B cell (primary cell): ENCODE data around the gene HSH2D. TPM values are rescaled to one million over a fixed set of nuclear protein-coding genes. Genes with fewer than 3 reads are reported as not detected.

Experiments
- ATAC-seq: fragments of 200-7000 bp; cut with Tn5 transposase; one replicate; pipeline ENCODE4 v1.10.0; 2021; ENCODE audit warnings: low read depth, mild to moderate bottlenecking, moderate number of reproducible peaks, moderate library complexity
- CTCF ChIA-PET: fragments of 350-600 bp; sonication (Branson Sonifier 250); formaldehyde crosslinking; loops from one replicate; lab custom pipeline; 2021; ENCODE audit warnings: antibody characterized with exemption, inconsistent platforms; lab: Charles Lee
- POLR2A ChIA-PET: fragments of 350-600 bp; sonication (Branson Sonifier 250); formaldehyde crosslinking; loops from one replicate; lab custom pipeline; 2021; ENCODE audit warnings: antibody characterized with exemption; lab: Charles Lee
- DNase-seq: peaks from one replicate; pipeline ENCODE4 v3.0.0; 2013
- H2AFZ ChIP-seq: 2 replicates; pipeline ENCODE4 v1.6.1; 2012; ENCODE audit warnings: mild to moderate bottlenecking, low read depth, low read length; ENCODE audit not compliant: insufficient read depth, poor library complexity, severe bottlenecking
- H3K27ac ChIP-seq, 2 donors: 1 replicate in 1 of 2; 2 replicates in 1 of 2; pipeline ENCODE4 v1.5.1; 2012 to 2013; ENCODE audit warnings: low read length in 2 of 2, mild to moderate bottlenecking in 2 of 2, moderate library complexity in 1 of 2
- H3K27me3 ChIP-seq, 4 experiments: fragments of 200-600 bp in 1 of 4; sonication (generic) in 1 of 4; replicated peaks in 1 of 4; 1 replicate in 2 of 4; 2 replicates in 2 of 4; pipeline versions ENCODE4 v1.6.1 to v1.7.0; 2013 to 2016; ENCODE audit warnings: low read length in 3 of 4, mild to moderate bottlenecking in 2 of 4, mixed read lengths in 1 of 4, moderate library complexity in 1 of 4; ENCODE audit not compliant: insufficient read depth in 4 of 4, control insufficient read depth in 3 of 4; ENCODE audit errors: control extremely low read depth in 1 of 4
- H3K36me3 ChIP-seq, 2 experiments: replicated peaks in 1 of 2; 1 replicate in 1 of 2; 2 replicates in 1 of 2; pipeline versions ENCODE4 v1.6.1 to v1.7.1; 2013; ENCODE audit warnings: low read length in 1 of 2; ENCODE audit not compliant: insufficient read depth in 2 of 2, control insufficient read depth in 1 of 2; ENCODE audit errors: control extremely low read depth in 1 of 2, extremely low read depth in 1 of 2
- H3K4me1 ChIP-seq, 2 donors: fragments of 200-600 bp in 1 of 2; sonication (generic) in 1 of 2; 1 replicate in 1 of 2; 2 replicates in 1 of 2; pipeline versions ENCODE4 v1.5.1 to v1.6.1; 2013 to 2017; ENCODE audit warnings: low read length in 2 of 2; ENCODE audit not compliant: control insufficient read depth in 2 of 2, insufficient read depth in 2 of 2
- H3K4me2 ChIP-seq: replicated peaks from 2 replicates; pipeline ENCODE3; 2012; ENCODE audit warnings: mild to moderate bottlenecking, low read depth, low read length; ENCODE audit not compliant: poor library complexity, severe bottlenecking
- H3K4me3 ChIP-seq, 5 experiments: fragments of 200-600 bp in 1 of 5; sonication (generic) in 1 of 5; 1 replicate in 3 of 5; 2 replicates in 2 of 5; pipeline versions ENCODE4 v1.5.1 to v1.7.0; 2011 to 2016; ENCODE audit warnings: low read length in 4 of 5, mild to moderate bottlenecking in 4 of 5, low read depth in 2 of 5, control low read depth in 1 of 5, moderate library complexity in 1 of 5; ENCODE audit not compliant: insufficient read depth in 1 of 5; ENCODE audit errors: control extremely low read depth in 1 of 5, extremely low read depth in 1 of 5
- H3K79me2 ChIP-seq: fragments of 200-600 bp; sonication (generic); one replicate; pipeline ENCODE4 v1.6.0; 2016; ENCODE audit warnings: low read length; ENCODE audit not compliant: control insufficient read depth, insufficient read depth
- H3K9ac ChIP-seq: fragments of 200-600 bp; sonication (generic); 2 replicates; pipeline ENCODE4 v1.6.1; 2017; ENCODE audit warnings: mild to moderate bottlenecking, low read length, moderate library complexity
- H3K9me3 ChIP-seq, 3 donors: one replicate each; pipeline versions ENCODE4 v1.6.1 to v1.7.1; 2013; ENCODE audit warnings: low read length in 2 of 3; ENCODE audit not compliant: control insufficient read depth in 2 of 3, insufficient read depth in 1 of 3; ENCODE audit errors: control extremely low read depth in 1 of 3
- H4K20me1 ChIP-seq: 2 replicates; pipeline ENCODE4 v1.6.0; 2012; ENCODE audit warnings: mild to moderate bottlenecking, low read length; ENCODE audit not compliant: insufficient read depth, control insufficient read depth, poor library complexity, severe bottlenecking
- H3K27ac Mint-ChIP-seq: one replicate; pipeline ENCODE4 v1.8.0; 2021; ENCODE audit warnings: mixed read lengths
- H3K27me3 Mint-ChIP-seq: one replicate; pipeline ENCODE4 v1.8.0; 2021; ENCODE audit warnings: mixed read lengths
- H3K4me1 Mint-ChIP-seq: one replicate; pipeline ENCODE4 v1.8.0; 2021; ENCODE audit warnings: mixed read lengths
- H3K4me3 Mint-ChIP-seq: one replicate; pipeline ENCODE4 v1.8.0; 2021; ENCODE audit warnings: mixed read lengths
- H3K9me3 Mint-ChIP-seq: one replicate; pipeline ENCODE4 v1.8.0; 2022; ENCODE audit warnings: mixed read lengths; ENCODE audit not compliant: insufficient read depth
- EZH2 ChIP-seq: IDR thresholded peaks from 2 replicates; pipeline ENCODE4 v1.6.1; 2012; ENCODE audit warnings: borderline replicate concordance, low read depth, mild to moderate bottlenecking, moderate library complexity, low read length; ENCODE audit not compliant: insufficient read depth, poor library complexity, severe bottlenecking
- WGBS: methylation state at CpG from one replicate; pipeline ENCODE4 v1.1.5; 2013; ENCODE audit warnings: missing lambda C conversion rate; ENCODE audit not compliant: insufficient coverage; 5-methylcytosine and 5-hydroxymethylcytosine counted together
- intact Hi-C: fragments of 100-400 bp; cut with micrococcal nuclease; formaldehyde crosslinking; loops from one replicate; pipeline ENCODE4 v1.10.0; 2022
- polyA plus RNA-seq: library from polyadenylated mRNA; depleted of rRNA; stranded (reverse); fragments of >200 nt; gene quantifications from 2 replicates; pipeline ENCODE4 v1.2.3, GENCODE V29; 2012
- total RNA-seq, 2 donors: library from RNA; stranded (reverse); fragments of 120-200 nt in 1 of 2; gene quantifications; 1 replicate in 1 of 2; 2 replicates in 1 of 2; pipeline versions ENCODE4 v1.2.3 to v1.2.4, GENCODE V29; 2013 to 2022
- TF ChIP-seq, protein P1 (sequence below): fragments of 200-600 bp; IDR thresholded peaks from one replicate; pipeline ENCODE4 v1.8.0; 2022; ENCODE audit warnings: antibody characterized with exemption, mild to moderate bottlenecking

Gene HSH2D
- total and polyA plus RNA-seq, 2 donors (not counting 1 experiment from before 2014, with no cell fraction given): 259 to 299 TPM

DNA sequence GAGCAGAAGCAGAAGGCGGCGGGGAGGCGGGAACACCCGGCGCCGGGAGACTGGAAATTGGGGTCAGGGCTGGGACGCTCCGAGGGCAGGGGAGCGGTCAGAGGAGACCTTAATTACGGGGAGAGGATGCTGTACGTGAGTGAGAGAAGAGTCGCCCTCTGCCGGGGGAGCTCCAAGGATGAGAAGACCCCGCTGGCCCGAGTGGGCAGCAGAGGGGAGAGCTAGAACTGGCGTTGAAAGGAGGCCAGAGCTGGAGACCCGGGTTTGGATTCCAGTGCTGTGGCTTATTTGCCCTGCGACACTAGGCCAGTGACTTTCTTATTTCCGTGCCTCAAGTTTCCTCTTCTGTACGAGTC is 42.3 kb downstream of the HSH2D start:
- WGBS: 0% methylated on average over 20 of the region's 20 CpGs
- Histone ChIP-seq H3K9ac (peak overlapping the region; percentile 79), H2AFZ (peak overlapping the region; percentile 86), H3K4me3 (peak overlapping the region; percentile 65 to 99 (median 71)), H3K4me2 (peak overlapping the region; percentile 89), H3K36me3 (peaks cover 8 to 26% of the 10 kb centered on the region in 2 experiments), H3K79me2 (peaks cover 54% of the 10 kb centered on the region), H3K9me3 (no peaks in the 10 kb centered on the region), H3K27me3 (no peaks in the 10 kb centered on the region), H3K4me1 (peaks cover 14 to 37% of the 10 kb centered on the region in 2 donors), H4K20me1 (peaks cover 36% of the 10 kb centered on the region), H3K27ac (peak overlapping the region; percentile 60 to 83)
- DNase-seq: peak; percentile 64
- H3K27ac Mint-ChIP-seq: peak overlapping the region; percentile 96
- no peak for TF ChIP-seq EZH2
- TF ChIP-seq, protein P1, sequence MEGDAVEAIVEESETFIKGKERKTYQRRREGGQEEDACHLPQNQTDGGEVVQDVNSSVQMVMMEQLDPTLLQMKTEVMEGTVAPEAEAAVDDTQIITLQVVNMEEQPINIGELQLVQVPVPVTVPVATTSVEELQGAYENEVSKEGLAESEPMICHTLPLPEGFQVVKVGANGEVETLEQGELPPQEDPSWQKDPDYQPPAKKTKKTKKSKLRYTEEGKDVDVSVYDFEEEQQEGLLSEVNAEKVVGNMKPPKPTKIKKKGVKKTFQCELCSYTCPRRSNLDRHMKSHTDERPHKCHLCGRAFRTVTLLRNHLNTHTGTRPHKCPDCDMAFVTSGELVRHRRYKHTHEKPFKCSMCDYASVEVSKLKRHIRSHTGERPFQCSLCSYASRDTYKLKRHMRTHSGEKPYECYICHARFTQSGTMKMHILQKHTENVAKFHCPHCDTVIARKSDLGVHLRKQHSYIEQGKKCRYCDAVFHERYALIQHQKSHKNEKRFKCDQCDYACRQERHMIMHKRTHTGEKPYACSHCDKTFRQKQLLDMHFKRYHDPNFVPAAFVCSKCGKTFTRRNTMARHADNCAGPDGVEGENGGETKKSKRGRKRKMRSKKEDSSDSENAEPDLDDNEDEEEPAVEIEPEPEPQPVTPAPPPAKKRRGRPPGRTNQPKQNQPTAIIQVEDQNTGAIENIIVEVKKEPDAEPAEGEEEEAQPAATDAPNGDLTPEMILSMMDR: peak; percentile 57
- ChIA-PET POLR2A (interaction anchor here (0.6 to 1.9 kb wide), 16 partner anchors 12 to 262 kb away, joined by 3 to 9 read pairs (median 4); partner anchors contain the start of genes AP1M1, KLF2, RAB8A and TPM4), CTCF (interaction anchor here (0.8 to 3.4 kb wide), 26 partner anchors 8 to 998 kb away, joined by 3 to 43 read pairs (median 6); partner anchors contain the start of genes AP1M1, HSH2D, RAB8A and TPM4)
- ATAC-seq: peak; percentile 12
- intact Hi-C loops: loop anchor here (1.0 kb wide), 7 partner anchors 12 to 232 kb away; partner anchors contain the start of genes AP1M1 and RAB8A
- H3K9me3 Mint-ChIP-seq: no peaks in the 10 kb centered on the region
- peak overlapping the region; percentile 97 for H3K4me3 Mint-ChIP-seq
- peaks cover 33% of the 10 kb centered on the region for H3K4me1 Mint-ChIP-seq
- H3K27me3 Mint-ChIP-seq: no peaks in the 10 kb centered on the region

DNA sequence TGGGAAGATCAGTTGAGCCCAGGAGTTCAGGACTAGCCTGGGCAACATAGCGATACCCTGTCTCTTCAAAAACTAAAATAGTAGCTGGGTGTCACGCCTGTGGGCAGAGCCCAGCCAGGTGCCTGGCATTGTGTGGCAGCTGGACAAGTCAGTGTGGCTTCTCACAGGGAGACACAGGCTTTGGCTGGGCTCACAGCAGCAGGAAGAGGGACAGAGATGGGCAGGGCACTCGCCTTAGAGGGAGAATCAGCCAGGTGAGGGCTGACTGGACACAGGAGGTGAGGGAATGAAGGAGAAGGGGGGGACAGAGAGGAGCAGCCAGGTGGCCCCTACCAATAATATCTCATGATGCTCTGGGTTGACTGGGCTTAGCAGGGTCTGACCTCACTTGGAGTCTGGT is 45.0 kb downstream of the HSH2D start:
- intact Hi-C loops: no loop called here
- Histone ChIP-seq H3K79me2 (peaks cover 54% of the 10 kb centered on the region), H3K4me2 (no peak overlapping the region), H3K9me3 (no peaks in the 10 kb centered on the region), H3K4me3 (no peak overlapping the region), H3K4me1 (peaks cover 14 to 22% of the 10 kb centered on the region in 2 donors), H3K27ac (no peak overlapping the region), H3K9ac (no peak overlapping the region), H3K27me3 (no peaks in the 10 kb centered on the region), H2AFZ (no peak overlapping the region), H3K36me3 (peaks cover 14 to 46% of the 10 kb centered on the region in 2 experiments), H4K20me1 (peaks cover 37% of the 10 kb centered on the region)
- WGBS: 100% methylated on average over 3 of the region's 3 CpGs
- no peak overlapping the region for H3K4me3 Mint-ChIP-seq
- ChIA-PET POLR2A (no interaction called here), CTCF (interaction anchor here (0.6 to 1.7 kb wide), 3 partner anchors 146 to 357 kb away, joined by 3 to 5 read pairs (median 3); no protein-coding TSS in a partner anchor)
- no peak for DNase-seq
- no peak for ATAC-seq
- no peaks in the 10 kb centered on the region for H3K27me3 Mint-ChIP-seq
- H3K4me1 Mint-ChIP-seq: peaks cover 29% of the 10 kb centered on the region
- H3K9me3 Mint-ChIP-seq: no peaks in the 10 kb centered on the region
- no peak for TF ChIP-seq EZH2
- TF ChIP-seq, protein P1: no peak
- H3K27ac Mint-ChIP-seq: no peak overlapping the region
